K562 (cell line): ENCODE measurements around the gene CNBD2. TPM values are rescaled to one million over a fixed set of nuclear protein-coding genes. Genes with fewer than 3 reads are reported as not detected.

ENCODE experiments used
- ATF1 ChIP-seq, 2 experiments: fragments of 450-650 bp in 1 of 2; IDR thresholded peaks; 2 replicates each; pipeline ENCODE4 v1.6.1; 2016; ENCODE audit warnings: missing compliant biosample characterization in 1 of 2, missing genetic modification characterization in 1 of 2
- ATF3 ChIP-seq, 2 experiments: fragments of 450-650 bp in 1 of 2; sonication (generic) in 1 of 2; formaldehyde crosslinking in 1 of 2; IDR thresholded peaks in 1 of 2; conservative IDR thresholded peaks in 1 of 2; 2 replicates each; pipeline versions ENCODE4 v1.6.1 to v1.8.1; 2016 to 2023; ENCODE audit warnings: mild to moderate bottlenecking in 2 of 2, moderate library complexity in 2 of 2, inconsistent platforms in 1 of 2, missing genetic modification reagents in 1 of 2
- CEBPG ChIP-seq, 3 experiments: fragments of 200-800 bp in 1 of 3; sonication (Bioruptor generic) in 1 of 3; sonication (generic) in 1 of 3; formaldehyde crosslinking in 1 of 3; IDR thresholded peaks in 2 of 3; conservative IDR thresholded peaks in 1 of 3; 2 replicates each; pipeline versions ENCODE4 v1.6.1 to v1.8.0; 2016 to 2022; ENCODE audit warnings: missing compliant biosample characterization in 2 of 3, missing genetic modification characterization in 2 of 3, mild to moderate bottlenecking in 1 of 3, missing genetic modification reagents in 1 of 3
- CUX1 ChIP-seq: fragments of 200-800 bp; sonication (Bioruptor generic); IDR thresholded peaks from 2 replicates; pipeline ENCODE4 v1.6.1; 2016; ENCODE audit warnings: missing genetic modification characterization, missing compliant biosample characterization
- FOXK2 ChIP-seq, 2 experiments: fragments of 450-650 bp; IDR thresholded peaks in 1 of 2; conservative IDR thresholded peaks in 1 of 2; 2 replicates each; pipeline ENCODE4 v1.6.1; 2016; ENCODE audit warnings: low read depth in 2 of 2, mild to moderate bottlenecking in 1 of 2
- FOXO4 ChIP-seq: fragments of 450-650 bp; formaldehyde crosslinking; IDR thresholded peaks from 2 replicates; pipeline ENCODE4 v1.4.0; 2020; ENCODE audit warnings: mild to moderate bottlenecking, moderate library complexity
- HNRNPL ChIP-seq: fragments of 200-400 bp; formaldehyde crosslinking; IDR thresholded peaks from 2 replicates; pipeline ENCODE4 v1.6.1; 2017; ENCODE audit warnings: low read depth, mild to moderate bottlenecking, low read length
- MAFK ChIP-seq: IDR thresholded peaks from 2 replicates; pipeline ENCODE4 v1.6.1; 2011; ENCODE audit warnings: low read length, improper control_type of control experiment
- NFE2L1 ChIP-seq: fragments of 450-650 bp; IDR thresholded peaks from 2 replicates; pipeline ENCODE4 v1.6.1; 2016; ENCODE audit warnings: missing genetic modification characterization, low read depth, mild to moderate bottlenecking, missing compliant biosample characterization, moderate library complexity, borderline replicate concordance
- POLR3A ChIP-seq: IDR thresholded peaks from 2 replicates; pipeline ENCODE4 v1.6.1; 2011; ENCODE audit warnings: borderline replicate concordance, mild to moderate bottlenecking, moderate library complexity; ENCODE audit not compliant: insufficient read length, insufficient read depth; ENCODE audit errors: extremely low read depth
- SMAD1 ChIP-seq: fragments of 150-350 bp; IDR thresholded peaks from 2 replicates; pipeline ENCODE4 v1.6.1; 2014; ENCODE audit warnings: low read length, low read depth; ENCODE audit not compliant: partially characterized antibody
- TAF7 ChIP-seq: fragments of 450-650 bp; IDR thresholded peaks from 2 replicates; pipeline ENCODE4 v1.6.1; 2016; ENCODE audit warnings: missing genetic modification characterization, missing compliant biosample characterization
- ZNF24 ChIP-seq: fragments of 450-650 bp; IDR thresholded peaks from 2 replicates; pipeline ENCODE4 v1.6.1; 2016
- ZNF324 ChIP-seq: fragments of 250-450 bp; sonication (Bioruptor Pico); IDR thresholded peaks from 2 replicates; pipeline ENCODE4 v1.4.0; 2020; ENCODE audit warnings: mild to moderate bottlenecking
- ZNF76 ChIP-seq: fragments of 250-450 bp; sonication (Bioruptor Pico); IDR thresholded peaks from 2 replicates; pipeline ENCODE4 v1.4.0; 2020; ENCODE audit warnings: mild to moderate bottlenecking, moderate library complexity, borderline replicate concordance
- ZNF830 ChIP-seq: fragments of 250-450 bp; sonication (Bioruptor Pico); IDR thresholded peaks from 2 replicates; pipeline ENCODE4 v1.5.0; 2021; ENCODE audit warnings: mild to moderate bottlenecking
- polyA plus RNA-seq, 8 experiments: library from polyadenylated mRNA; depleted of rRNA in 4 of 8; stranded (reverse) in 5 of 8; unstranded in 3 of 8; fragments of >200 nt; fragmentation: Nextera tagmentation in 2 of 8; fragmentation: Illumina TruSeq in 1 of 8; extraction: Ambion mirVana in 2 of 8; extraction: Trizol in 1 of 8; gene quantifications; 2 replicates each; pipeline versions ENCODE4 v1.2.1 to v1.2.3, GENCODE V29; 2011 to 2014; ENCODE audit warnings: inconsistent platforms in 1 of 8, missing spikeins in 1 of 8
- total RNA-seq, 7 experiments: library from RNA; depleted of rRNA in 6 of 7; stranded (reverse); fragments of >200 nt in 6 of 7; fragmentation: Illumina TruSeq in 2 of 7; extraction: Trizol in 2 of 7; gene quantifications; 2 replicates each; pipeline versions ENCODE4 v1.2.1 to v1.2.3, GENCODE V29; 2011 to 2021; ENCODE audit warnings: low replicate concordance in 1 of 7
- TF ChIP-seq, protein P1 (sequence below): fragments of 450-650 bp; IDR thresholded peaks from 2 replicates; pipeline ENCODE4 v1.7.1; 2018; ENCODE audit warnings: mild to moderate bottlenecking, low read depth; ENCODE audit not compliant: partially characterized antibody

Gene CNBD2
- total and polyA plus RNA-seq, 9 of the 15 experiments (the other 6 are each of a cell fraction or from before 2014, with no cell fraction given) = 3.2 to 17.5 (median 5.3) TPM

DNA sequence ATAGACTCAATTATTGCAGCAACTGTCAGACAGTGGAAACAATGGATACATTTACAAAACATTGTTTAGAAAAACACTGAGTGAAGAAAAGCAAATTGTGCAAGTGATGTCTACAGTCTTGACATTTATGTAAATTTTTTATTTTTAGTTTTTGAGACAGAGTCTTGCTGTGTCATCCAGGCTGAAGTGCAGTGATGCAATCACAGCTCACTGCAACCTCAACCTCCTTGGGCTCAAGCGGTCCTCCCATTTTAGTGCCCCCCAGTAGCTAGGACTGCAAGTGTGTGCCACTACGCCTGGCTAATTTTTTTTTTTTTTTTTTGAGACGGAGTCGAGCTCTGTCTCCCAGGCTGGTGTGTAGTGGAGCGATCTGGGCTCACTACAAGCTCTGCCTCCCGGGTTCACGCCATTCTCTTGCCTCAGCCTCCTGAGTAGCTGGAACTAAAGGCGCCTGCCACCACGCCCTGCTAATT lies 9.7 kb downstream of the CNBD2 start (continued):
- no peak for TF ChIP-seq CUX1 (CRISPR knock-in tag)
- no peak for TF ChIP-seq ATF1 (CRISPR knock-in tag; IDR thresholded peaks at IDR 0.05)
- no peak for TF ChIP-seq ATF1 (tag; IDR thresholded peaks at IDR 0.05)
- TF ChIP-seq ZNF76 (CRISPR knock-in tag) = no peak
- no peak for TF ChIP-seq ZNF324 (CRISPR knock-in tag)
- TF ChIP-seq, protein P1, sequence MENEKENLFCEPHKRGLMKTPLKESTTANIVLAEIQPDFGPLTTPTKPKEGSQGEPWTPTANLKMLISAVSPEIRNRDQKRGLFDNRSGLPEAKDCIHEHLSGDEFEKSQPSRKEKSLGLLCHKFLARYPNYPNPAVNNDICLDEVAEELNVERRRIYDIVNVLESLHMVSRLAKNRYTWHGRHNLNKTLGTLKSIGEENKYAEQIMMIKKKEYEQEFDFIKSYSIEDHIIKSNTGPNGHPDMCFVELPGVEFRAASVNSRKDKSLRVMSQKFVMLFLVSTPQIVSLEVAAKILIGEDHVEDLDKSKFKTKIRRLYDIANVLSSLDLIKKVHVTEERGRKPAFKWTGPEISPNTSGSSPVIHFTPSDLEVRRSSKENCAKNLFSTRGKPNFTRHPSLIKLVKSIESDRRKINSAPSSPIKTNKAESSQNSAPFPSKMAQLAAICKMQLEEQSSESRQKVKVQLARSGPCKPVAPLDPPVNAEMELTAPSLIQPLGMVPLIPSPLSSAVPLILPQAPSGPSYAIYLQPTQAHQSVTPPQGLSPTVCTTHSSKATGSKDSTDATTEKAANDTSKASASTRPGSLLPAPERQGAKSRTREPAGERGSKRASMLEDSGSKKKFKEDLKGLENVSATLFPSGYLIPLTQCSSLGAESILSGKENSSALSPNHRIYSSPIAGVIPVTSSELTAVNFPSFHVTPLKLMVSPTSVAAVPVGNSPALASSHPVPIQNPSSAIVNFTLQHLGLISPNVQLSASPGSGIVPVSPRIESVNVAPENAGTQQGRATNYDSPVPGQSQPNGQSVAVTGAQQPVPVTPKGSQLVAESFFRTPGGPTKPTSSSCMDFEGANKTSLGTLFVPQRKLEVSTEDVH = no peak
- no peak for TF ChIP-seq FOXO4 (CRISPR knock-in tag)
- no peak for TF ChIP-seq NFE2L1 (tag)
- TF ChIP-seq SMAD1 = no peak
- peak; percentile 50 for TF ChIP-seq MAFK
- TF ChIP-seq ZNF830 (CRISPR knock-in tag) = no peak
- TF ChIP-seq HNRNPL = no peak
- TF ChIP-seq ATF3 (IDR thresholded peaks at IDR 0.05) = peak; percentile 98
- TF ChIP-seq ATF3 (CRISPR knock-in tag; conservative IDR thresholded peaks at IDR 0.05) = no peak
- no peak for TF ChIP-seq ZNF24
- TF ChIP-seq TAF7 (tag) = no peak
- peak; percentile 93 for TF ChIP-seq CEBPG (CRISPR knock-in tag; IDR thresholded peaks at IDR 0.05)
- peak; percentile 95 to 98 for TF ChIP-seq CEBPG (tag; conservative IDR thresholded peaks at IDR 0.05 in 1 of 2, IDR thresholded peaks at IDR 0.05 in 1 of 2)
- TF ChIP-seq FOXK2 (conservative IDR thresholded peaks at IDR 0.05 in 1 of 2, IDR thresholded peaks at IDR 0.05 in 1 of 2; ENCODE audit: low read depth in 2 of 2) = no peak
- TF ChIP-seq POLR3A = no peak
